MCF 10A (cell line): ENCODE results near the gene MRI1. TPM values are rescaled to one million over a fixed set of nuclear protein-coding genes. Genes with fewer than 3 reads are reported as not detected.

Source experiments
- BruUV-seq: library from RNA; stranded (reverse); fragments of 400-500 nt; replicated peaks from 2 replicates; lab custom pipeline; 2021; lab: Mats Ljungman, UMichigan
- CTCF ChIA-PET: fragments of 300-600 bp; sonication (Branson Sonifier 250); formaldehyde crosslinking; extraction: SDS; loops from one replicate; lab custom pipeline; 2021; ENCODE audit warnings: antibody characterized with exemption, inconsistent platforms; lab: Yijun Ruan, JAX
- POLR2A ChIA-PET: fragments of 300-600, 350-650 bp; sonication (Branson Sonifier 250); formaldehyde crosslinking; extraction: SDS; loops from one replicate; lab custom pipeline; 2020; ENCODE audit warnings: antibody characterized with exemption, inconsistent platforms; lab: Yijun Ruan, JAX
- DNase-seq: peaks from one replicate; pipeline ENCODE4 v3.0.0-alpha.2; 2018; ENCODE audit not compliant: unreplicated experiment
- H3K27ac Mint-ChIP-seq: one replicate; pipeline ENCODE4 v1.8.0; 2022; ENCODE audit warnings: mild to moderate bottlenecking, low read depth, mixed read lengths; ENCODE audit not compliant: unreplicated experiment
- H3K27me3 Mint-ChIP-seq: one replicate; pipeline ENCODE4 v1.8.0; 2022; ENCODE audit warnings: mixed read lengths; ENCODE audit not compliant: insufficient read depth, unreplicated experiment
- H3K36me3 Mint-ChIP-seq: one replicate; pipeline ENCODE4 v1.8.0; 2022; ENCODE audit warnings: mild to moderate bottlenecking, moderate library complexity, mixed read lengths; ENCODE audit not compliant: insufficient read depth, unreplicated experiment
- H3K4me1 Mint-ChIP-seq: one replicate; pipeline ENCODE4 v1.8.0; 2022; ENCODE audit warnings: mixed read lengths; ENCODE audit not compliant: insufficient read depth, unreplicated experiment
- H3K4me3 Mint-ChIP-seq: one replicate; pipeline ENCODE4 v1.8.0; 2022; ENCODE audit warnings: mild to moderate bottlenecking, moderate library complexity, mixed read lengths; ENCODE audit not compliant: unreplicated experiment
- H3K9me3 Mint-ChIP-seq: one replicate; pipeline ENCODE4 v1.8.0; 2022; ENCODE audit warnings: mixed read lengths; ENCODE audit not compliant: unreplicated experiment
- CTCF ChIP-seq: fragments of 200-600 bp; IDR thresholded peaks from one replicate; pipeline ENCODE4 v1.8.0; 2022; ENCODE audit warnings: antibody characterized with exemption, mild to moderate bottlenecking; ENCODE audit not compliant: unreplicated experiment
- intact Hi-C: fragments of 100-400 bp; cut with micrococcal nuclease; formaldehyde crosslinking; loops from 2 replicates; pipeline ENCODE4 v1.14.1; 2022
- total RNA-seq: library from RNA; stranded (reverse); gene quantifications from 2 replicates; pipeline ENCODE4 v1.2.3, GENCODE V29; 2022

MRI1 gene
- total RNA-seq, 1 experiment from 2014 or later, result 27.0 TPM

- Mint-ChIP-seq H3K27ac (no peak overlapping the region), H3K36me3 (peaks cover 56% of the 10 kb centered on the region), H3K9me3 (peaks cover 8% of the 10 kb centered on the region), H3K4me3 (no peak overlapping the region), H3K4me1 (peaks cover 5% of the 10 kb centered on the region), H3K27me3 (no peaks in the 10 kb centered on the region)
- ChIA-PET POLR2A (no interaction called here), CTCF (interaction anchor here (0.6 to 0.7 kb wide), 3 partner anchors 9 to 707 kb away, joined by 3 to 4 read pairs (median 3); no protein-coding TSS in a partner anchor)
- intact Hi-C loops, result no loop called here
- no peak for TF ChIP-seq CTCF
- no peak for DNase-seq
- no TSS peak for BruUV-seq
These were observed 44.5 kb downstream of the MRI1 start for GRCh38 chr19:13808856-13809255.

GRCh38 chr19:13812544-13812943 is 48.2 kb downstream of the MRI1 start:
- Mint-ChIP-seq H3K27me3 (no peaks in the 10 kb centered on the region), H3K4me1 (peaks cover 5% of the 10 kb centered on the region), H3K4me3 (no peak overlapping the region), H3K36me3 (peaks cover 52% of the 10 kb centered on the region), H3K27ac (no peak overlapping the region), H3K9me3 (peaks cover 8% of the 10 kb centered on the region)
- DNase-seq, result no peak
- BruUV-seq, result no TSS peak
- ChIA-PET POLR2A (no interaction called here), CTCF (interaction anchor here (1.0 kb wide), 1 partner anchor 25 kb away, joined by 3 read pairs; no protein-coding TSS in a partner anchor)
- intact Hi-C loops, result no loop called here
- TF ChIP-seq CTCF, result no peak

GRCh38 chr19:13813147-13813546 is 48.8 kb downstream of the MRI1 start:
- ChIA-PET POLR2A (no interaction called here), CTCF (interaction anchor here (1.0 to 1.2 kb wide), 2 partner anchors 16 to 25 kb away, joined by 3 read pairs; no protein-coding TSS in a partner anchor)
- no peak for TF ChIP-seq CTCF
- intact Hi-C loops, result no loop called here
- Mint-ChIP-seq H3K36me3 (peaks cover 52% of the 10 kb centered on the region), H3K27ac (no peak overlapping the region), H3K9me3 (peaks cover 8% of the 10 kb centered on the region), H3K4me3 (no peak overlapping the region), H3K27me3 (no peaks in the 10 kb centered on the region), H3K4me1 (peaks cover 5% of the 10 kb centered on the region)
- no peak for DNase-seq
- BruUV-seq, result no TSS peak

- no peak overlapping the region for H3K4me3 Mint-ChIP-seq
- no peak overlapping the region for H3K27ac Mint-ChIP-seq
- H3K4me1 Mint-ChIP-seq, result peaks cover 5% of the 10 kb centered on the region
- CTCF ChIA-PET, result interaction anchor here (0.6 to 0.8 kb wide), 3 partner anchors 19 to 560 kb away, joined by 3 to 5 read pairs (median 4); no protein-coding TSS in a partner anchor
- H3K27me3 Mint-ChIP-seq, result no peaks in the 10 kb centered on the region
- POLR2A ChIA-PET, result interaction anchor here (0.9 kb wide), 1 partner anchor 9 kb away, joined by 3 read pairs; no protein-coding TSS in a partner anchor
- intact Hi-C loops, result no loop called here
- no peak for TF ChIP-seq CTCF
- H3K36me3 Mint-ChIP-seq, result peaks cover 48% of the 10 kb centered on the region
- peaks cover 8% of the 10 kb centered on the region for H3K9me3 Mint-ChIP-seq
- no peak for DNase-seq
- BruUV-seq, result no TSS peak
These were observed 50.2 kb downstream of the MRI1 start for GRCh38 chr19:13814550-13814949.
